Thoracic aorta (tissue), 2 donors: ENCODE results near the gene REC114. TPM values are rescaled to one million over a fixed set of nuclear protein-coding genes. Genes with fewer than 3 reads are reported as not detected.

ENCODE experiments used
- ATAC-seq: fragments of 150-250 bp; one replicate; pipeline ENCODE4 v1.8.0; 2017; ENCODE audit warnings: low read depth; ENCODE audit not compliant: insufficient number of reproducible peaks, low FRiP score
- DNase-seq: peaks from one replicate; pipeline ENCODE4 v3.0.0-alpha.2; 2020; ENCODE audit warnings: low spot score
- H3K27ac ChIP-seq, 2 donors: fragments of 200-600 bp; sonication (generic); 1 replicate in 1 of 2; 2 replicates in 1 of 2; pipeline ENCODE4 v1.5.1; 2016; ENCODE audit warnings: mild to moderate bottlenecking in 2 of 2, moderate library complexity in 2 of 2
- H3K27me3 ChIP-seq: fragments of 200-600 bp; sonication (generic); replicated peaks from 2 replicates; pipeline ENCODE4 v1.6.0; 2016; ENCODE audit warnings: mild to moderate bottlenecking; ENCODE audit not compliant: insufficient read depth
- H3K36me3 ChIP-seq: fragments of 200-600 bp; sonication (generic); one replicate; pipeline ENCODE4 v1.5.1; 2016
- H3K4me1 ChIP-seq, 2 donors: fragments of 200-600 bp; sonication (generic); 1 replicate in 1 of 2; 2 replicates in 1 of 2; pipeline versions ENCODE4 v1.5.1 to v1.6.0; 2016; ENCODE audit warnings: low read depth in 2 of 2, mild to moderate bottlenecking in 1 of 2; ENCODE audit not compliant: control insufficient read depth in 1 of 2
- H3K4me3 ChIP-seq: fragments of 200-600 bp; sonication (generic); 2 replicates; pipeline ENCODE4 v1.5.1; 2016; ENCODE audit warnings: mild to moderate bottlenecking
- H3K9me3 ChIP-seq: fragments of 200-600 bp; sonication (generic); 2 replicates; pipeline ENCODE4 v1.5.1; 2016
- CTCF ChIP-seq: fragments of 200-600 bp; sonication (generic); IDR thresholded peaks from one replicate; pipeline ENCODE4 v1.5.1; 2019; ENCODE audit warnings: antibody characterized with exemption
- total RNA-seq, 2 donors: library from RNA; depleted of rRNA; stranded (reverse); fragments of >200 nt; gene quantifications; one replicate each; pipeline versions ENCODE4 v1.1.0 to v1.2.3, GENCODE V29; 2016

Gene REC114
- total RNA-seq: not detected

GRCh38 chr15:73442968-73443367, at the start of gene REC114:
REC114 (plus strand) TSS chr15:73443164; CDS start chr15:73443186, 22 bp downstream.
- Histone ChIP-seq H3K36me3 (no peaks in the 10 kb centered on the region), H3K4me1 (no peaks in the 10 kb centered on the region), H3K27me3 (no peaks in the 10 kb centered on the region), H3K27ac (no peak within 1 kb of the TSS), H3K9me3 (peaks cover 3% of the 10 kb centered on the region), H3K4me3 (no peak within 1 kb of the TSS)
- TF ChIP-seq CTCF: no peak
- no peak for DNase-seq
- ATAC-seq: no peak

- H3K9me3 ChIP-seq: no peaks in the 10 kb centered on the region
- no peaks in the 10 kb centered on the region for H3K4me1 ChIP-seq
- no peak overlapping the region for H3K4me3 ChIP-seq
- no peaks in the 10 kb centered on the region for H3K27me3 ChIP-seq
- no peaks in the 10 kb centered on the region for H3K36me3 ChIP-seq
- TF ChIP-seq CTCF: no peak
- H3K27ac ChIP-seq: no peak overlapping the region
- ATAC-seq (no peak), DNase-seq (no peak)
Measured at GRCh38 chr15:73393336-73393735, 49.6 kb upstream of the REC114 start.

GRCh38 chr15:73394782-73395181, 48.2 kb upstream of the REC114 start:
- no peak for ATAC-seq
- Histone ChIP-seq H3K4me1 (no peaks in the 10 kb centered on the region), H3K9me3 (no peaks in the 10 kb centered on the region), H3K27me3 (no peaks in the 10 kb centered on the region), H3K27ac (no peak overlapping the region), H3K36me3 (no peaks in the 10 kb centered on the region), H3K4me3 (no peak overlapping the region)
- DNase-seq: no peak
- no peak for TF ChIP-seq CTCF

GRCh38 chr15:73395671-73396070, 47.3 kb upstream of the REC114 start:
- no peaks in the 10 kb centered on the region for H3K9me3 ChIP-seq
- H3K4me3 ChIP-seq: no peak overlapping the region
- ATAC-seq: no peak
- no peak for DNase-seq
- no peak for TF ChIP-seq CTCF
- no peak overlapping the region for H3K27ac ChIP-seq
- no peaks in the 10 kb centered on the region for H3K27me3 ChIP-seq
- no peaks in the 10 kb centered on the region for H3K4me1 ChIP-seq
- H3K36me3 ChIP-seq: no peaks in the 10 kb centered on the region

GRCh38 chr15:73397461-73397860, 45.5 kb upstream of the REC114 start:
- no peak overlapping the region for H3K4me3 ChIP-seq
- H3K9me3 ChIP-seq: no peaks in the 10 kb centered on the region
- no peaks in the 10 kb centered on the region for H3K36me3 ChIP-seq
- TF ChIP-seq CTCF: no peak
- ATAC-seq (no peak), DNase-seq (no peak)
- no peak overlapping the region for H3K27ac ChIP-seq
- H3K4me1 ChIP-seq: no peaks in the 10 kb centered on the region
- H3K27me3 ChIP-seq: no peaks in the 10 kb centered on the region
